Glomerular visceral epithelial cell (primary cell): ENCODE results near the gene SPEM3.
A peak's percentile ranks its signal among the peaks of the same experiment; 100 is the strongest.

Source experiments
- DNase-seq: peaks from one replicate; pipeline ENCODE4 v3.0.0-alpha.2; 2016; ENCODE audit errors: extremely low spot score

Gene SPEM3

GRCh38 chr17:7403977-7404736 is 24.5 kb upstream of the SPEM3 start, which contains the start of gene TMEM256:
TSS of gene TMEM256 (minus strand) at chr17:7404097. CDS start at chr17:7404084, 13 bp downstream.
- peak; percentile 100 for DNase-seq

- DNase-seq = no peak
Observed at GRCh38 chr17:7404737-7405349, 23.8 kb upstream of the SPEM3 start.

- DNase-seq = no peak
Observed at GRCh38 chr17:7405350-7406234, 23.1 kb upstream of the SPEM3 start.

GRCh38 chr17:7406235-7406825 is 22.3 kb upstream of the SPEM3 start:
- no peak for DNase-seq

- no peak for DNase-seq
Observed at GRCh38 chr17:7407082-7407481, 21.6 kb upstream of the SPEM3 start.

- DNase-seq = no peak
Observed at GRCh38 chr17:7407485-7408251, 21.0 kb upstream of the SPEM3 start, which contains the start of gene NLGN2. TSS of gene NLGN2 (plus strand) at chr17:7407845. CDS start at chr17:7408256, 411 bp downstream.

- DNase-seq = no peak
Observed at GRCh38 chr17:7408252-7408727, 20.4 kb upstream of the SPEM3 start.

GRCh38 chr17:7408863-7409262 is 19.8 kb upstream of the SPEM3 start:
- DNase-seq = no peak

- DNase-seq = no peak
Observed at GRCh38 chr17:7409716-7410115, 18.9 kb upstream of the SPEM3 start.

- DNase-seq = no peak
Observed at GRCh38 chr17:7410634-7411426, 17.8 kb upstream of the SPEM3 start.

GRCh38 chr17:7411427-7411750 is 17.3 kb upstream of the SPEM3 start:
- no peak for DNase-seq

GRCh38 chr17:7413346-7413985 is 15.2 kb upstream of the SPEM3 start:
- DNase-seq = no peak

GRCh38 chr17:7414837-7415236 is 13.8 kb upstream of the SPEM3 start:
- DNase-seq = no peak

GRCh38 chr17:7415784-7416183 is 12.9 kb upstream of the SPEM3 start:
- DNase-seq = no peak

GRCh38 chr17:7416323-7416722 is 12.3 kb upstream of the SPEM3 start:
- no peak for DNase-seq

- no peak for DNase-seq
Observed at GRCh38 chr17:7417056-7417655, 11.5 kb upstream of the SPEM3 start.

GRCh38 chr17:7418472-7419152 is 10.0 kb upstream of the SPEM3 start:
- no peak for DNase-seq

GRCh38 chr17:7419819-7420610 is 8.6 kb upstream of the SPEM3 start, which contains the start of gene SPEM1:
TSS of gene SPEM1 (plus strand) at chr17:7420324. CDS start at chr17:7420385, 61 bp downstream.
- no peak for DNase-seq
